Uterus (tissue), 4 donors: ENCODE measurements around the gene ALOX5AP. TPM values are rescaled to one million over a fixed set of nuclear protein-coding genes. Genes with fewer than 3 reads are reported as not detected.

Experiments used
- DNase-seq, 2 donors: peaks; one replicate each; pipeline ENCODE4 v3.0.0-alpha.2; 2019 to 2020
- H3K27ac ChIP-seq, 2 donors: fragments of 200-600 bp; sonication (generic); 1 replicate in 1 of 2; 2 replicates in 1 of 2; pipeline ENCODE4 v1.5.1; 2016 to 2018
- H3K27me3 ChIP-seq, 2 donors: fragments of 200-600 bp; sonication (generic); one replicate each; pipeline ENCODE4 v1.5.1; 2018 to 2019; ENCODE audit warnings: control low read depth in 1 of 2
- H3K36me3 ChIP-seq, 2 donors: fragments of 200-600 bp; sonication (generic); one replicate each; pipeline ENCODE4 v1.5.1; 2019; ENCODE audit warnings: control low read depth in 1 of 2
- H3K4me1 ChIP-seq, 2 donors: fragments of 200-600 bp; sonication (generic); one replicate each; pipeline ENCODE4 v1.5.1; 2018 to 2019; ENCODE audit warnings: control low read depth in 1 of 2
- H3K4me3 ChIP-seq, 2 donors: fragments of 200-600 bp; sonication (generic); 1 replicate in 1 of 2; 2 replicates in 1 of 2; pipeline ENCODE4 v1.5.1; 2018 to 2019; ENCODE audit warnings: mild to moderate bottlenecking in 1 of 2
- H3K9me3 ChIP-seq, 2 donors: fragments of 200-600 bp; sonication (generic); one replicate each; pipeline ENCODE4 v1.5.1; 2019; ENCODE audit warnings: control low read depth in 1 of 2
- POLR2A ChIP-seq, 2 donors: fragments of 450-650 bp; IDR thresholded peaks; one replicate each; pipeline ENCODE4 v1.6.1; 2016; ENCODE audit warnings: antibody characterized with exemption in 2 of 2, mild to moderate bottlenecking in 1 of 2, moderate library complexity in 1 of 2
- intact Hi-C: fragments of 100-400 bp; cut with DNase I; formaldehyde crosslinking; loops from one replicate; pipeline ENCODE4 v1.15.1; 2023; ENCODE audit warnings: low total_unique reads
- total RNA-seq, 4 donors: library from RNA; depleted of rRNA in 3 of 4; stranded (reverse); fragments of >200 nt in 3 of 4; gene quantifications; one replicate each; pipeline versions ENCODE4 v1.1.0 to v1.2.4, GENCODE V29; 2014 to 2023
- TF ChIP-seq, protein P1 (sequence below), 4 experiments: fragments of 200-600 bp in 2 of 4; fragments of 450-650 bp in 2 of 4; sonication (generic) in 2 of 4; IDR thresholded peaks; one replicate each; pipeline ENCODE4 v1.5.1; 2016 to 2019; ENCODE audit warnings: antibody characterized with exemption in 4 of 4, mild to moderate bottlenecking in 2 of 4, moderate library complexity in 1 of 4
- donor health status: DM: yes; HTN: yes; CAD: no.

ALOX5AP gene
- total RNA-seq, 4 donors from 2014 or later = 4.4 to 40.6 (median 12.7) TPM

- intact Hi-C loops = no loop called here
- H3K27ac ChIP-seq = peak overlapping the region; percentile 72 to 86
These were observed 44.8 kb upstream of the ALOX5AP start for GRCh38 chr13:30690282-30691188.

DNA sequence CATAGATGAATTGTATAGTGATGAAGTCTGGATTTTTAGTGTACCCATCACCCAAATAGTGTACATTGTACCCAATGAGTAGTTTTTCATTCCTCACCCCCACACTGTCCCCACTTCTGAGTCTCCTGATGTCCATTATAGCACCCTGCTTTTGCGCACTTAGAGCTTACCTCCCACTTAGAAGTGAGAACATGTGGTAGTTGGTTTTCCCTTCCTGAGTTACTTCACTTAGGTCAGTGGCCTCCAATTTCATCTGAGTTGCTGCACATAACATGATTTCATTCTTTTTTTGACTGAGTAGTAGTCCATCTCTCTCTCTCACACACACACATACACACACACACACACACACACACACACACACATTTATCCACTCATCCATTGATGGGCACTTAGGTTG, 43.2 kb upstream of the ALOX5AP start:
- DNase-seq = no peak
- H3K36me3 ChIP-seq = no peaks in the 10 kb centered on the region
- H3K9me3 ChIP-seq = no peaks in the 10 kb centered on the region
- intact Hi-C loops = no loop called here
- no peak overlapping the region for H3K27ac ChIP-seq
- TF ChIP-seq, protein P1, sequence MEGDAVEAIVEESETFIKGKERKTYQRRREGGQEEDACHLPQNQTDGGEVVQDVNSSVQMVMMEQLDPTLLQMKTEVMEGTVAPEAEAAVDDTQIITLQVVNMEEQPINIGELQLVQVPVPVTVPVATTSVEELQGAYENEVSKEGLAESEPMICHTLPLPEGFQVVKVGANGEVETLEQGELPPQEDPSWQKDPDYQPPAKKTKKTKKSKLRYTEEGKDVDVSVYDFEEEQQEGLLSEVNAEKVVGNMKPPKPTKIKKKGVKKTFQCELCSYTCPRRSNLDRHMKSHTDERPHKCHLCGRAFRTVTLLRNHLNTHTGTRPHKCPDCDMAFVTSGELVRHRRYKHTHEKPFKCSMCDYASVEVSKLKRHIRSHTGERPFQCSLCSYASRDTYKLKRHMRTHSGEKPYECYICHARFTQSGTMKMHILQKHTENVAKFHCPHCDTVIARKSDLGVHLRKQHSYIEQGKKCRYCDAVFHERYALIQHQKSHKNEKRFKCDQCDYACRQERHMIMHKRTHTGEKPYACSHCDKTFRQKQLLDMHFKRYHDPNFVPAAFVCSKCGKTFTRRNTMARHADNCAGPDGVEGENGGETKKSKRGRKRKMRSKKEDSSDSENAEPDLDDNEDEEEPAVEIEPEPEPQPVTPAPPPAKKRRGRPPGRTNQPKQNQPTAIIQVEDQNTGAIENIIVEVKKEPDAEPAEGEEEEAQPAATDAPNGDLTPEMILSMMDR (IDR thresholded peaks at IDR 0.05) = no peak
- no peak for TF ChIP-seq POLR2A (IDR thresholded peaks at IDR 0.05)
- H3K4me3 ChIP-seq = no peak overlapping the region
- no peaks in the 10 kb centered on the region for H3K27me3 ChIP-seq
- peaks cover 0 to 4% of the 10 kb centered on the region in 2 donors for H3K4me1 ChIP-seq

More at GRCh38 chr13:30690282-30691188, 44.8 kb upstream of the ALOX5AP start:
- peak overlapping the region; percentile 23 to 32 for H3K4me3 ChIP-seq
- DNase-seq = peak; percentile 75 to 83
- H3K4me1 ChIP-seq = peaks cover 0 to 4% of the 10 kb centered on the region in 2 donors
- TF ChIP-seq, protein P1 (IDR thresholded peaks at IDR 0.05) = no peak
- no peak for TF ChIP-seq POLR2A (IDR thresholded peaks at IDR 0.05)
- no peaks in the 10 kb centered on the region for H3K36me3 ChIP-seq
- no peaks in the 10 kb centered on the region for H3K9me3 ChIP-seq
- H3K27me3 ChIP-seq = no peaks in the 10 kb centered on the region

- no peaks in the 10 kb centered on the region for H3K4me1 ChIP-seq
- no peak overlapping the region for H3K27ac ChIP-seq
- no peaks in the 10 kb centered on the region for H3K9me3 ChIP-seq
- TF ChIP-seq, protein P1 (IDR thresholded peaks at IDR 0.05) = no peak
- TF ChIP-seq POLR2A (IDR thresholded peaks at IDR 0.05) = no peak
- H3K4me3 ChIP-seq = no peak overlapping the region
- DNase-seq = no peak
- H3K36me3 ChIP-seq = no peaks in the 10 kb centered on the region
- H3K27me3 ChIP-seq = no peaks in the 10 kb centered on the region
- intact Hi-C loops = no loop called here
These were observed 38.8 kb upstream of the ALOX5AP start for GRCh38 chr13:30696278-30697176.

GRCh38 chr13:30697177-30697953, 38.0 kb upstream of the ALOX5AP start:
- no peaks in the 10 kb centered on the region for H3K4me1 ChIP-seq
- no peak for DNase-seq
- no peaks in the 10 kb centered on the region for H3K36me3 ChIP-seq
- no peak overlapping the region for H3K4me3 ChIP-seq
- H3K27ac ChIP-seq = no peak overlapping the region
- no peaks in the 10 kb centered on the region for H3K27me3 ChIP-seq
- intact Hi-C loops = no loop called here
- H3K9me3 ChIP-seq = no peaks in the 10 kb centered on the region
- TF ChIP-seq POLR2A (IDR thresholded peaks at IDR 0.05) = no peak
- TF ChIP-seq, protein P1 (IDR thresholded peaks at IDR 0.05) = no peak
